H4 (cell line): ENCODE measurements around the gene ABT1. TPM values are rescaled to one million over a fixed set of nuclear protein-coding genes. Genes with fewer than 3 reads are reported as not detected.
"Not testable (repeated sequence)": the region's sequence is repeated elsewhere in the genome, so short reads cannot be mapped to it uniquely, and the experiment has no call there.

Source experiments
- DNase-seq: peaks from one replicate; pipeline ENCODE4 v3.0.0-alpha.2; 2015; ENCODE audit warnings: low spot score
- total RNA-seq: library from RNA; depleted of rRNA; stranded (reverse); fragments of >200 nt; shearing (Covaris generic); gene quantifications from 2 replicates; pipeline ENCODE4 v1.2.3, GENCODE V29; 2014; rRNA removed

The ABT1 gene
- 15.0 and 15.2 TPM in 2 replicates for total RNA-seq

DNA sequence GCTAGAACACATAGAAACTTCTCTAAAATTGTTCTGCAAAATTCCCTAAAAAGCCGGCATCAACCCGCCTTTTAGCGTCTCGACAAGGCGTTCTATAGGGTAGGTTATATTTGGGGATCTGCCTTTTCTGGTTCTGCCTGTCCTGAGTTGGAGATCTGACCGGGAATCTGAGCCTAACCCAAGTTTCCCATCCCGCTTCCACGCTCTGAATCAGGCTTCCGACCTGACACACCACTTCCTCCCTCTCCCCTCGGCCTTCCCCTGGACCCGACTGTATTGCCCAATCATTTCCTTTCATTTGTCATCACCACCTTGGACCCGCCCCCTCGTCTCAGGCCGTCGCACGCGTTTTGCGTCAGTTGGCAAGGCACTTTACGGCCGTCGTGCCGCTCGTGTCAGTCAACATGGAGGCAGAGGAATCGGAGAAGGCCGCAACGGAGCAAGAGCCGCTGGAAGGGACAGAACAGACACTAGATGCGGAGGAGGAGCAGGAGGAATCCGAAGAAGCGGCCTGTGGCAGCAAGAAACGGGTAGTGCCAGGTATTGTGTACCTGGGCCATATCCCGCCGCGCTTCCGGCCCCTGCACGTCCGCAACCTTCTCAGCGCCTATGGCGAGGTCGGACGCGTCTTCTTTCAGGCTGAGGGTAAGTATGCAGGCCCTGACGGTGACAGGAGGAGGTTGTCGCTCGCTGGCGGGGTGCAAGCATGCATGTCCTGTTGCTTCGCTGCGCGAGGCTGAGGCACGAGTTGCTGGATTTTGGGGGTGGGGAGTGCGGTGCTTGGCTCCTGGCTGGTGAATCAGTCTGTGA, at the start of gene ABT1:
ABT1 (plus strand) TSS at position 375 of the 810 bp plus-strand sequence; CDS start at position 405, 30 bp downstream.
- DNase-seq = peak; percentile 99

GRCh38 chr6:26547363-26547762, 49.4 kb upstream of the ABT1 start:
- not testable (repeated sequence) for DNase-seq

DNA sequence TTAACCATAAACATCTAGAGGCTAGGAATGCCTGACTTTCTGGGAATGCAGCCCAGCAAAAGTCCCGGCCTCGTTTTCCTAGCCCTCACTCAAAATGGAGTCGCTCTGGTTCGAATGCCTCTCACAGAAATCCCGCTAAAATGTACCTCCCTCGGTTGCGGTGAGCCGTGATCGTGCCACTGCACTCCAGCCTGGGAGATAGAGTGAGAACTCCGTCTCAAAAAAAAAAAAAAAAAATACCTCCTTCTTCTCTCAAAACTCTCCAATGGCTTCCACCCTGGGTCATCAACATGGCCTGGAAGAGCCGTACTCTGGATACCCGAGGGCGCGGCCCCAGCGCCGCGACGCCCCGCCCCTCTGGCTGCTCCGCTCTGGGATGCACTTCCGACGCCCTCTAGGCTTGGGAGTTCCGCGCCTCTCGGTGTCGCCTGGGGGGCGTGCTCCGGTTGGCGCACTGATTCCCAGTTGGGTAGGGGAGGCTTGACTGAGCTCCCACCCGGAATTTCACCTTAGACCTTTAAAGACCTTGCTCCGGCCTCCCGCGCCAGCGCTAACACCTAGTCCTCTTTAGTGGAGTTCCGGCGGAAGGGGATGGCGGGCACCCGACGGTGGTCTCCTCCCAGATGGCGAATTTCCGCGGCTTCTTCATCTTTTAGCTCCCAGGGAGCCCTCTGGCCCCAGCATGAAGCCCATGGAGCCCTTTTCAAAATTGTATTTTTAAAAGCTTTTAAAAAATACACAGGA, 46.3 kb upstream of the ABT1 start:
- no peak for DNase-seq

DNA sequence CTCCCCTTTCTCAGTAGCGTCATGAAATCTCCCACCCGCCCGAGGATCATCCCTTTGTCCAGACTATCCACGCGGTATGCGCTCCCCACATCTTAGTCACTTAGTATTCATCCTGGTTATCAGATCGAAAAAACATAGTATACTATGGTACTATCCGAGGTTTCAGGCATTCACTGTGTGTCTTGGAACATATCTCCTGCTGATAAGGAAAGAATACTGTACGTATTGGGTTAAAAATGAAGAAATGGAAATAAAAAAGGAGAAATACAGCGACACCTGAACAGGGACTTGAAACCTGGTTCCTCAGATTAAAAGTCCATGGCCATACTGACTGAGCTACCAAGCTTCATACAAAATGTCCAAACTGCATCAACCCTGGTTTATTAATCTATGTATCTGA, 44.5 kb upstream of the ABT1 start:
- DNase-seq = no peak

DNA sequence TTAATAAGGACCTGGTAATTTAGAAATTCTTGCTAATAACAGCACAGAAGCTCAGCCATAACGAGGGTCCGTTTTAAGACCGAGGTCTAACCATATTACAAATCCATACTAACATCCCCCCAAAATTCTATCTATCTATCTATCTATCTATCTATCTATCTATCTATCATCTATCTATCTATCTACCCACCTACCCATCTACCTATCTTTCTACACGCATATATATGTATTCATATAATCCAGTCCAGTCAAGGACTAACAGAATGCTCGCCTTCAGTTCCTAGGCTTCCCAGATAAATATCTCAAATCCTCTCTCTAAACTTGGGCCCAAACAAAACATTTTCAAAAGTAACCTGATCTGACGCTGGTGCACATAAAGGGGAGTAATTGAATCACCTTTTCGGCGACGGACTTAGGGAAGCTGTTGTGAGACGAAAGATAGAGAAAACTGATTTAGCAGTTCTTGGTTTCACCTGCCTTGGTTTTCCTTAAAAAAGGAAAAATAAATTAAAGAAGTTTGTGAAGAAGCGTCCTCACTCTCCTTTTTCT, 44.0 kb upstream of the ABT1 start:
- DNase-seq = no peak

DNA sequence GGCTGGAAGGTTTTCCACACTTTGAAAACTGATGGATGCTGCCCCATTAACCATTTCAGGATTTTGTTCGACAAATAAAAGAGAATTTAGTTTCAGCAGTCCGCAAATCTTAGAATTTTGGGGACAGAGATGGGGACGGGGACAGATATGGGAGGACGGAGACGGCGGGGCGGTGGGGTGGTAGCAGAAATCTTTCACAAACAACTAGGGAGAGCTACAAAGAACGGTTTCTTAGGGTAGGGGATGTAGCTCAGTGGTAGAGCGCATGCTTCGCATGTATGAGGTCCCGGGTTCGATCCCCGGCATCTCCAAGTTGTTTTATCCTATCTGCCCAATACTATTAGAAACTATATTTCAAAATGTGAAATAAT, 43.5 kb upstream of the ABT1 start:
- DNase-seq = peak; percentile 69

- DNase-seq = peak; percentile 84
Observed at GRCh38 chr6:26553635-26554446, 42.9 kb upstream of the ABT1 start.

DNA sequence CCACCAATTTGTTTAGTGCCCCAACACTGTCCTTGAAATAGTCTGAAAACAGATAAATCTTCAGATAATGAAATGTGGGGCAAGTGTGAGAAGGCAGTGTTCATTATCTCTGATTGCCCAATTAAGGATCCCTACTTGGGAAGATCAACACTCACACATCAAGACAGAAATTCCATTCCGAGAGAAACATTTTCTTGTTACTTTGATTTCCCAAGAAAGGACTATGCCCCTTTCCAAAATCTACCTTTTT, 42.4 kb upstream of the ABT1 start:
- DNase-seq = no peak

DNA sequence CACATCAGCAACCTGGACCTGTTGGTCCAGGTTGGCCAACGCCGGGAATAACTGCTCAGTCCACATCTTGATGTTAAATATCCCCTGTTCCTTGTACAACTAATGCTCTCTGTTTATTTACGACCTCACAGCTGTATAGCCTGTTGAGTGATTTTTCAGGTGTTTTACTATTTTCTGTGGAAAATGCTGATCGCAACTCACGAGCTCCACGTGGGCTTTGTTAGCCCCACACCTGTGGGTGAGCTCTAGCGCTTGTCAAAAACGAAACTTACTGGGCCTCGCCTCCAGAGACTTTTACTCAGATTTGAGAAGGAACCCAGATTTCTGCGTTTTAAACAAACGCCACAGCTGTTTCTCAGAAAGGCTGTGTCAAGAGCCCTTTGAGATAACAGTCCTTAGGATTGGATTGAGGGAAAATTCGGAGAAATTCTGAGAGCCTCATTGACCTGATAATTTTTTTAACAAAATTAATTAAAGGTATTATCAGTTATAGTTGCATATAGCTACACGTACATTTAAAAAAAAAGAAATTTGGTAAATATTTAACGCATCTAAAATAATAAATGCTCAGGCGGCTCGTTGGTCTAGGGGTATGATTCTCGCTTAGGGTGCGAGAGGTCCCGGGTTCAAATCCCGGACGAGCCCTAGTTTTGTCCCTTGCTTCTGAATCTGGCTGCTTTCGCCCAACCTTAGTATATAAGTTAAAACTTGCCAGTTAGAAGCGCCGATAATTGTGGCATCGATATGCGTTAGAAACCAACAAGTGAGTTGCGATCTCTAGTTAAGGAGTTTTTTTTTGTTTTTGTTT, 41.9 kb upstream of the ABT1 start:
- no peak for DNase-seq

DNA sequence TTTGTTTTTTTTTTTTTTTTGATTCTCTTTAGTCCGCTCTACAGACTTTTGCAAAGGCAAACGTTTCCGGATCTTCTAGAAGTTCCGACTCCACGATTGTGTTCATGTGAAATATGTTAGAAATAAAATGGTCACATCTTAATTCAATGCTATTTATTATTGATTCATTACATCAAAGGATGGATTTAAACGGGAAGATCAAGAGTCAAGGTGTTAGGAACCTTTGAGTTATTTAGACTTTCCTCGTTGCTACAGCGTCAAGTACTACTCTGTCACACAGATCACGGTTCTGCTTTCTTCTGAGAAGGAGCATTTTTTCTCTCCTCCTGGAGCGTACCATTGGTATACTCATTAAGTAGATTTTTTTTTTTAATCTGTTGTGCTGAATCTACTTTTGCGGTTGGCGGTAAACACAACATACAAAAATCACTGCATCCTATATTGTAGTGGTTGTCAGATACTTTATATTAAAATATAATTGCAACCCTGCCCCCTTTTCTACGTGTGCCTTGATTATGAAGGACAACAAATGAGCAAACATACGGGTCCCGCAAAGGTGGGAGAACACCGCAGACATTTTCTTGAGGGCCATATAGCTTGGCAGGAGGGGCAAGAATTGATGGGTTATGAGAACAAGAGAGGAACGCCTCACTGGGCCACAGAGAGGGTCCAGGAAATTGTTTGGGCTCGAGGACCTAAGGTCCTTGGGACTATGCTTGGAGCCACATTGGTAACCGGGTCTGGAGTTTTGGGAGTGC, 41.1 kb upstream of the ABT1 start:
- DNase-seq = no peak

- DNase-seq = peak; percentile 92
Observed at GRCh38 chr6:26556263-26557070, 40.3 kb upstream of the ABT1 start.

DNA sequence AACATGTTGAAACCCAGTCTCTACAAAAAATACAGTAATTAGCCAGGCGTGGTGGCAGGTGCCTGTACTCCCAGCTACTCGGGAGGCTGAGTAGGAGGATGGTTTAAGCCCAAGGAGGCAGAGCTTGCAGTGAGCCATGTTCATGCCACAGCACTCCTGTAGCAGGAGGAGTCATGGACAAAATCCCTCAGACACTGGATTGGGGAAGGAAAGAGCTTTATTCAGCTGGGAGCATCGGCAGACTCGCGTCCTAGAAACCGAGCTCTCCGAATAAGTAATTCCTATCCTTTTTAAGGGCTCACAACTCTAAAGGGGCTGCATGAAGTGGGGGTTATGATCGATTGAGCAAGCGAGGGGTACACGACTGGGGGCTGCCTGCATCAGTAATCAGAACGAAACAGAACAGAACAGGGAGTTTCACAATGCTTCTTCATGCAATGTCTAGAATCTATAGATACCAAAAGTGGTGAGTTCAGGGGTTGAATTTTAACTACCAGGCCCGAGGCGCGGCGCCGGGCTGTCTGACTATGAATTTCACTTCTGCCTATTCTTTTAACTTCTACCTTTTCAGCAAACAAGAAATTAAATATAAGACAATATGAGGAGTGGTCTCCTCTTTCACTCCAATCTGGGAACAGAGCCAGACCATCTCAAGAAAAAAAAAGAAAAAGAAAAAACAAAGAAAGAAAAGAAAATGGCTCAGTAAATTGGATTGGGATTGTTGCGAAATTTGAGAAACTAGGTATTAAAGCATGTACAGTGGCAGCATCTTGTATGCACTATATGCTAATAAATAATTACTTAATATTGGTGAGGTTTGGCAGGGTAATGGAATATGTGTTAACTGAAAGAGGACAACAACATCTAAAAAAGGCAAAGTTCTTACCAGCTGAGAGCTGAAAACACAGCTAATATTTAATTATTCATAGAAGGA, 35.0 kb upstream of the ABT1 start:
- no peak for DNase-seq

GRCh38 chr6:26563488-26563887, 33.3 kb upstream of the ABT1 start:
- DNase-seq = no peak

- peak; percentile 87 for DNase-seq
Observed at GRCh38 chr6:26568601-26569432, 27.9 kb upstream of the ABT1 start.

DNA sequence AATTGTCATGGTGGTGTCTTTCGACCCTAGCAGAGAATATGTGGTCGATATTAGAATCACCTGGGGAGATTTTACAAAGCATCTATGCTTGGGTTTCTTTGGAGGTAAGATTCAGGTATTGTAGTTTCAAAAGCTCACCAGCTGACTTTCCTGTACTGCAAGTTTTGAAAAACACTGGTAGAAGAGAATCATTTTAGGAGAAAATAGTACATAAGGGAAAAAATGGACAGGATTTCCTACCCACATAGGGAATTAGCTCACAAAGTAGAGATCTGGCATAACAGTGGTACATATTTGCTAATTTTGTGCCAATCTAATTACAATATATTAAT, 27.4 kb upstream of the ABT1 start:
- no peak for DNase-seq

- DNase-seq = no peak
Observed at GRCh38 chr6:26570027-26570809, 26.5 kb upstream of the ABT1 start.
